Esophagus squamous epithelium (tissue), 5 donors: ENCODE data around the gene NMT1. TPM values are rescaled to one million over a fixed set of nuclear protein-coding genes. Genes with fewer than 3 reads are reported as not detected.
A peak's percentile ranks its signal among the peaks of the same experiment; 100 is the strongest.

Experiments
- DNase-seq: peaks from one replicate; lab custom pipeline; 2025; lab: John Stamatoyannopoulos, UW
- H3K27ac ChIP-seq, 4 donors: fragments of 200-600 bp; sonication (generic); one replicate each; pipeline ENCODE4 v1.5.1; 2016 to 2019; ENCODE audit warnings: mild to moderate bottlenecking in 1 of 4
- H3K27me3 ChIP-seq, 4 donors: fragments of 200-600 bp; sonication (generic); 1 replicate in 3 of 4; 2 replicates in 1 of 4; pipeline versions ENCODE4 v1.5.1 to v1.6.0; 2017 to 2021; ENCODE audit warnings: antibody characterized with exemption in 1 of 4
- H3K36me3 ChIP-seq, 3 donors: fragments of 200-600 bp; sonication (generic); one replicate each; pipeline ENCODE4 v1.5.1; 2016 to 2019
- H3K4me1 ChIP-seq, 3 donors: fragments of 200-600 bp; sonication (generic); one replicate each; pipeline ENCODE4 v1.5.1; 2017 to 2019
- H3K4me3 ChIP-seq, 4 donors: fragments of 200-600 bp; sonication (generic); 1 replicate in 3 of 4; 2 replicates in 1 of 4; pipeline ENCODE4 v1.5.1; 2016 to 2019; ENCODE audit warnings: mild to moderate bottlenecking in 2 of 4, moderate library complexity in 1 of 4
- H3K9me3 ChIP-seq, 3 donors: fragments of 200-600 bp; sonication (generic); one replicate each; pipeline ENCODE4 v1.5.1; 2016 to 2019
- CTCF ChIP-seq, 6 experiments: fragments of 450-650 bp in 4 of 6; fragments of 200-600 bp in 2 of 6; sonication (generic) in 2 of 6; IDR thresholded peaks; one replicate each; pipeline ENCODE4 v1.5.1; 2016 to 2019; ENCODE audit warnings: antibody characterized with exemption in 6 of 6, mild to moderate bottlenecking in 4 of 6, moderate library complexity in 4 of 6
- POLR2A ChIP-seq, 4 donors: fragments of 450-650 bp; IDR thresholded peaks; one replicate each; pipeline ENCODE4 v1.6.1; 2017; ENCODE audit warnings: antibody characterized with exemption in 4 of 4, mild to moderate bottlenecking in 4 of 4, moderate library complexity in 3 of 4
- WGBS, 2 donors: methylation state at CpG; one replicate each; pipeline ENCODE4 v1.1.5; 2018; 5-methylcytosine and 5-hydroxymethylcytosine counted together
- intact Hi-C: fragments of 100-400 bp; cut with DNase I; formaldehyde crosslinking; loops from one replicate; pipeline ENCODE4 v1.15.0; 2022
- total RNA-seq, 4 donors: library from RNA; depleted of rRNA; stranded (reverse); fragments of >200 nt; gene quantifications; one replicate each; pipeline ENCODE4 v1.1.0, GENCODE V29; 2016
- donor health status: DM: yes; HTN: yes; CAD: no.

Gene NMT1
- total RNA-seq, 4 donors from 2014 or later: 54.6 to 66.2 (median 57.8) TPM

GRCh38 chr17:45042346-45043120 lies 18.6 kb upstream of the NMT1 start:
- peak overlapping the region; percentile 4 to 99 (median 90) for H3K27ac ChIP-seq
- no peak for DNase-seq
- TF ChIP-seq POLR2A (IDR thresholded peaks at IDR 0.05) (no peak), CTCF (IDR thresholded peaks at IDR 0.05) (no peak)
- no peaks in the 10 kb centered on the region for H3K36me3 ChIP-seq
- no peak overlapping the region for H3K4me3 ChIP-seq
- intact Hi-C loops: no loop called here
- no peaks in the 10 kb centered on the region for H3K27me3 ChIP-seq
- H3K9me3 ChIP-seq: no peaks in the 10 kb centered on the region
- H3K4me1 ChIP-seq: peaks cover 17 to 97% (median 63%) of the 10 kb centered on the region in 3 donors
- WGBS, 2 donors: 69 to 71% methylated on average over 11 of the region's 11 CpGs

GRCh38 chr17:45043813-45044540 lies 17.1 kb upstream of the NMT1 start:
- peaks cover 17 to 99% (median 69%) of the 10 kb centered on the region in 3 donors for H3K4me1 ChIP-seq
- H3K27me3 ChIP-seq: no peaks in the 10 kb centered on the region
- H3K4me3 ChIP-seq: peak overlapping the region in 3 of 4 donors; percentile 5 to 20 (median 8)

GRCh38 chr17:45046537-45047125 lies 14.5 kb upstream of the NMT1 start:
- no peaks in the 10 kb centered on the region for H3K9me3 ChIP-seq
- no peaks in the 10 kb centered on the region for H3K27me3 ChIP-seq
- no peak overlapping the region for H3K4me3 ChIP-seq
- intact Hi-C loops: no loop called here
- DNase-seq: no peak
- 43 to 78% methylated on average over 9 of the region's 9 CpGs for WGBS, 2 donors
- peak overlapping the region; percentile 84 to 99 (median 90) for H3K27ac ChIP-seq
- H3K36me3 ChIP-seq: no peaks in the 10 kb centered on the region
- TF ChIP-seq POLR2A (IDR thresholded peaks at IDR 0.05) (no peak), CTCF (IDR thresholded peaks at IDR 0.05) (no peak)
- H3K4me1 ChIP-seq: peaks cover 25 to 95% (median 70%) of the 10 kb centered on the region in 3 donors

More at GRCh38 chr17:45043813-45044540, 17.1 kb upstream of the NMT1 start:
- H3K36me3 ChIP-seq: no peaks in the 10 kb centered on the region
- no peak for TF ChIP-seq POLR2A (IDR thresholded peaks at IDR 0.05)
- WGBS, 2 donors: 39 to 44% methylated on average over 14 to 16 of the region's 18 CpGs
- no peaks in the 10 kb centered on the region for H3K9me3 ChIP-seq
- peak overlapping the region; percentile 66 to 99 (median 90) for H3K27ac ChIP-seq
- intact Hi-C loops: no loop called here
- DNase-seq: no peak

- H3K36me3 ChIP-seq: no peaks in the 10 kb centered on the region
- H3K27ac ChIP-seq: peak overlapping the region; percentile 84 to 99 (median 90)
- TF ChIP-seq CTCF (IDR thresholded peaks at IDR 0.05) (peak in 4 of 6 experiments; percentile 17 to 47 (median 32)), POLR2A (IDR thresholded peaks at IDR 0.05) (no peak)
- H3K4me1 ChIP-seq: peaks cover 31 to 84% (median 60%) of the 10 kb centered on the region in 3 donors
- intact Hi-C loops: no loop called here
- H3K9me3 ChIP-seq: no peaks in the 10 kb centered on the region
- no peaks in the 10 kb centered on the region for H3K27me3 ChIP-seq
- DNase-seq: no peak
- no peak overlapping the region for H3K4me3 ChIP-seq
- WGBS, 2 donors: 78 to 80% methylated on average over 8 of the region's 8 CpGs
Observed at GRCh38 chr17:45048795-45049563, 12.1 kb upstream of the NMT1 start.
